MM.1S (cell line): ENCODE measurements around the gene NAA10.

Experiments
- CTCF ChIP-seq: fragments of 300-600 bp; sonication (generic); IDR thresholded peaks from 2 replicates; pipeline ENCODE4 v1.5.1; 2016; ENCODE audit warnings: antibody characterized with exemption, low read length, mixed read lengths
- EZH2 ChIP-seq: fragments of 300-600 bp; sonication (generic); optimal IDR thresholded peaks from 2 replicates; pipeline ENCODE3; 2017; ENCODE audit warnings: low read depth, mild to moderate bottlenecking, antibody characterized with exemption, low read length, mixed read lengths
- EZH2phosphoT487 ChIP-seq: fragments of 300-600 bp; sonication (generic); IDR thresholded peaks from 2 replicates; pipeline ENCODE4 v1.6.1; 2018; ENCODE audit warnings: antibody characterized with exemption, low read length

- TF ChIP-seq CTCF (no peak), EZH2 (no peak), EZH2phosphoT487 (no peak)
Observed at GRCh38 chrX:153981231-153981630, 46.4 kb upstream of the NAA10 start.
